ENCODE measurements around the gene PRSS2.

Gene PRSS2

GRCh38 chr7:142806022-142806356 lies 35.2 kb downstream of the PRSS2 start:
- FAIRE-seq: no peak
- DNase-seq (ENCODE audit: insufficient read length, low spot score): no peak
- no peak for TF ChIP-seq CTCF (IDR thresholded peaks at IDR 0.05; ENCODE audit: insufficient read depth, missing control alignments)

DNA sequence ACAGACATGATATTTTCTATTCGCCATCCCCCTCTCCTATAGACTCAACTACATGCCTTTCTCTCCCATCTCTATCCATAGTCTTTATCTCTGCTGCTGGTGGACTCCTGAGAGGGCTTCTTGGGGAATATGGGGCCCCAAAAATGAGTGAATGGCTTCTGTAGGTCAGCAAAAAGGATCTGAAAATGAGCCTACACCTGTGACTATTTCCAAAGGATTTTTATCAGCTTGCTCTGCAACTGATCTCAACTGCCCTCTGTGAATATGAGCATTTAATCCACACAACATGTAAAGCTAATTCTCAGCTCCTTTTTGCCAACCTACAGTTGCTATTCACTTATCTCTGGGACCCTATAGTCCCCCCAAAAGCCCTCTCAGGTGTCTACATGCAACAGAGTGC lies 36.2 kb downstream of the PRSS2 start:
- no peak for FAIRE-seq
- DNase-seq (ENCODE audit: insufficient read length, low spot score): no peak
- TF ChIP-seq CTCF (IDR thresholded peaks at IDR 0.05; ENCODE audit: insufficient read depth, missing control alignments): no peak

DNA sequence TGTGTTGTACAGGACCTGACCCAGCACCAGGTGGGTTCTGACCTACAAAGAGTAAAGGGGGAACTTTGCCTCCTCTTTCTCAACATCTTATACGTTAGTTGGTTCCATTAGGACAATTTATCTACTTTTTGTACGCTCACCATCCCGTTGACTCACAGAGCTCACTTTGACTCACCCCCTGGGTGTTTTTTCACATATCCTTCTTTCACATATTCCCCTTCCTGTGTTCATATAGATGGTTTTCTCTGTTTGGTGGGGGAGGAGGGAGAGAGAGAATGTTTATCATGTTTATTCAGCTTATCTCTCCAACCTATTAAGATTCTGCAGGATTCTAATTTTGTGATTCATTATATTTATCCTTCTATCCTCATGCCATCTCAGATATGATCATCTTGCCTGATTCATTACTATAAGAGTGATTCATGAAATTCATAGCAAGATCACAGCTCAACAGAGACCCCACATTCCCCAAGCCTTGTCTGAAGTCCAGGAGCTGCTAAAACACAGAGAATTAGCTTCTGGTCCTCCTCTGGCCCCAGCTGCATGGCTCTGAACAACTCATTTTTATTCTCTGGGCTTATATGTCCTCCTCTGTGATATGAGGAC lies 37.2 kb downstream of the PRSS2 start:
- TF ChIP-seq CTCF (IDR thresholded peaks at IDR 0.05; ENCODE audit: insufficient read depth, missing control alignments): no peak
- FAIRE-seq: no peak
- no peak for DNase-seq (ENCODE audit: insufficient read length, low spot score)

DNA sequence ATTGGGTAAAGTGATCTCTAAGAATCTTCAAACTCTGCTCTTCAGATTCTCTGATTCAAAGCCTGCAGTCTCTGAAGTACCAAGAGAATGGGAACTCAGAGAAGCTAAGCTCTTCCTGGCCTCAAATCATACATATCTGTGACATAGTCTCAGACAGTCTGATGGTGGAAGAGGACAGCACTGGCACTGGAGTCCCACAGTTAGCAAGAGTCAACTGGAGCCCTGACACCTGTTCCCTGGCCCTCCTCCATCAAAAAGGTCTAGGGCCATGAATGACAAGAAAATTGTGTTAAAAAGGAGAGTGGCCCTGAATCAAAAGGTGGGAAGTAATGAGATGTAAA lies 37.7 kb downstream of the PRSS2 start:
- DNase-seq (ENCODE audit: insufficient read length, low spot score) (no peak), FAIRE-seq (no peak)
- TF ChIP-seq CTCF (IDR thresholded peaks at IDR 0.05; ENCODE audit: insufficient read depth, missing control alignments): no peak

- DNase-seq (ENCODE audit: insufficient read length, low spot score) (no peak), FAIRE-seq (no peak)
- no peak for TF ChIP-seq CTCF (IDR thresholded peaks at IDR 0.05; ENCODE audit: insufficient read depth, missing control alignments)
These were observed 38.2 kb downstream of the PRSS2 start for GRCh38 chr7:142808802-142809583.

- no peak for TF ChIP-seq CTCF (IDR thresholded peaks at IDR 0.05; ENCODE audit: insufficient read depth, missing control alignments)
- DNase-seq (ENCODE audit: insufficient read length, low spot score) (no peak), FAIRE-seq (no peak)
These were observed 38.9 kb downstream of the PRSS2 start for GRCh38 chr7:142809671-142810070.

DNA sequence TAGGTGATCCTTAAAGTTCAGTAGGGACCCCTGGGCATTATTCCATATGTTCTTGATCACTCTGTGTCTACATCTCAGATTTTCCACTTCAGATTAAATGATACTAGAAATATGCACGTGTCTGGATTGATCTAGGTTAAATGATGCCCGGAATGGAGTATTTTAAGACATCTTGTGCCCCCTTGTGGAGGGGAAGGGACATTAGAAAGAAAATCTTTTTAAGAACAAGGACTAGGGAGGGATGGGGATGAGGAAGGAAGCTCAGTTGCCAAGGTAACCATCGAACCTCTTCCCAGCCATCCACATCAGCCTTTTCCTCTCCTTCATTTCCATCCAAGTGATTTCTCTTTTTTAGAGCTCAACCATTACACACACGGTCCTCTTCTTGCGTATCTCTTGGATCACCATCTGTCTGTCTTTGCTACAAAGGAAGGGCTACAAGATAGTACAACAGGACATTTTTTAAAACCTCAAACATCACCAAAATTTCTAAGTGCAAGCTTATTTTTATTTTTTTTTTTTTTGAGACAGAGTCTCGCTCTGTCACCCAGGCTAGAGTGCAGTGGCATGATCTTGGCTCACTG lies 40.5 kb downstream of the PRSS2 start:
- FAIRE-seq (no peak), DNase-seq (ENCODE audit: insufficient read length, low spot score) (no peak)
- TF ChIP-seq CTCF (IDR thresholded peaks at IDR 0.05; ENCODE audit: insufficient read depth, missing control alignments): peak; percentile 64
